Spleen (tissue), 11 donors: ENCODE results near the gene TMEM54. TPM values are rescaled to one million over a fixed set of nuclear protein-coding genes. Genes with fewer than 3 reads are reported as not detected.

Experiments
- DNase-seq: peaks from one replicate; pipeline ENCODE4 v3.0.0-alpha.2; 2020
- H3K27ac ChIP-seq, 8 donors: fragments of 200-600 bp; sonication (generic) in 7 of 8; 1 replicate in 4 of 8; 2 replicates in 4 of 8; pipeline versions ENCODE4 v1.5.0 to v1.8.0; 2016 to 2021; ENCODE audit warnings: inconsistent platforms in 4 of 8, mild to moderate bottlenecking in 4 of 8, moderate library complexity in 1 of 8
- H3K27me3 ChIP-seq, 7 donors: fragments of 200-600 bp; sonication (generic) in 6 of 7; replicated peaks in 1 of 7; 1 replicate in 4 of 7; 2 replicates in 3 of 7; pipeline versions ENCODE4 v1.5.0 to v1.8.0; 2016 to 2021; ENCODE audit warnings: inconsistent platforms in 3 of 7, mild to moderate bottlenecking in 1 of 7
- H3K36me3 ChIP-seq, 6 donors: fragments of 200-600 bp; sonication (generic) in 5 of 6; 1 replicate in 4 of 6; 2 replicates in 2 of 6; pipeline versions ENCODE4 v1.5.0 to v1.8.0; 2016 to 2021; ENCODE audit warnings: inconsistent platforms in 2 of 6
- H3K4me1 ChIP-seq, 6 donors: fragments of 200-600 bp; sonication (generic) in 5 of 6; 1 replicate in 3 of 6; 2 replicates in 3 of 6; pipeline versions ENCODE4 v1.5.0 to v1.8.0; 2016 to 2021; ENCODE audit warnings: inconsistent platforms in 3 of 6
- H3K4me3 ChIP-seq, 8 donors: fragments of 200-600 bp; sonication (generic) in 7 of 8; 1 replicate in 4 of 8; 2 replicates in 4 of 8; pipeline versions ENCODE4 v1.5.0 to v1.8.0; 2016 to 2021; ENCODE audit warnings: inconsistent platforms in 4 of 8, mild to moderate bottlenecking in 4 of 8, moderate library complexity in 2 of 8
- H3K9me3 ChIP-seq, 8 donors: fragments of 200-600 bp; sonication (generic) in 7 of 8; 1 replicate in 4 of 8; 2 replicates in 4 of 8; pipeline versions ENCODE4 v1.5.0 to v1.8.0; 2016 to 2021; ENCODE audit warnings: inconsistent platforms in 4 of 8
- POLR2A ChIP-seq, 3 donors: fragments of 450-650 bp; IDR thresholded peaks; one replicate each; pipeline ENCODE4 v1.5.1; 2017; ENCODE audit warnings: antibody characterized with exemption in 3 of 3, mild to moderate bottlenecking in 1 of 3
- POLR2AphosphoS5 ChIP-seq, 3 donors: sonication (generic); formaldehyde crosslinking; IDR thresholded peaks; one replicate each; pipeline ENCODE4 v1.5.1; 2017; ENCODE audit warnings: antibody characterized with exemption in 3 of 3
- WGBS, 5 donors: extraction: QIAGEN DNeasy Blood & Tissue Kit in 3 of 5; methylation state at CpG; one replicate each; pipeline versions ENCODE4 v1.1.5 to v1.1.7; 2013 to 2018; 5-methylcytosine and 5-hydroxymethylcytosine counted together
- intact Hi-C: fragments of 100-400 bp; cut with DNase I; formaldehyde crosslinking; loops from one replicate; pipeline ENCODE4 v1.15.0; 2023; ENCODE audit warnings: low total_unique reads
- polyA plus RNA-seq, 3 donors: library from polyadenylated mRNA; stranded (reverse); fragments of 200-250 nt; gene quantifications; one replicate each; pipeline ENCODE4 v1.2.1, GENCODE V29; 2013
- total RNA-seq, 7 donors: library from RNA; depleted of rRNA in 3 of 7; stranded (reverse); fragments of >200 nt in 3 of 7; fragmentation: NEBNext Ultra II Directional in 4 of 7; extraction: Animal tissue kit (Norgen Biotek cat#: 25700) in 4 of 7; gene quantifications; one replicate each; pipeline versions ENCODE4 v1.1.0 to v1.2.1, GENCODE V29; 2016 to 2021
- TF ChIP-seq, protein P1 (sequence below), 11 experiments: fragments of 200-600 bp in 7 of 11; fragments of 450-650 bp in 4 of 11; sonication (generic) in 4 of 11; IDR thresholded peaks in 8 of 11; conservative IDR thresholded peaks in 3 of 11; 1 replicate in 7 of 11; 2 replicates in 4 of 11; pipeline versions ENCODE4 v1.4.0 to v1.8.0; 2016 to 2021; ENCODE audit warnings: antibody characterized with exemption in 11 of 11, inconsistent platforms in 4 of 11, mild to moderate bottlenecking in 1 of 11
- donor health status: healthy with polysubstance abuse.
- donor health status: DM: no; HTN: no; CAD: no; lungs with moderate emphysema.
- donor health status: DM: no; HTN: no; CAD: no.
- donor health status: Bipolar disorder and iron deficiency.
- donor health status: healthy.
- donor health status: DM: no; HTN: no; CAD: no.
- donor health status: DM: yes; HTN: yes; CAD: no.

Gene TMEM54
- total and polyA plus RNA-seq, 10 donors: 4.3 to 24.6 (median 11.5) TPM

DNA sequence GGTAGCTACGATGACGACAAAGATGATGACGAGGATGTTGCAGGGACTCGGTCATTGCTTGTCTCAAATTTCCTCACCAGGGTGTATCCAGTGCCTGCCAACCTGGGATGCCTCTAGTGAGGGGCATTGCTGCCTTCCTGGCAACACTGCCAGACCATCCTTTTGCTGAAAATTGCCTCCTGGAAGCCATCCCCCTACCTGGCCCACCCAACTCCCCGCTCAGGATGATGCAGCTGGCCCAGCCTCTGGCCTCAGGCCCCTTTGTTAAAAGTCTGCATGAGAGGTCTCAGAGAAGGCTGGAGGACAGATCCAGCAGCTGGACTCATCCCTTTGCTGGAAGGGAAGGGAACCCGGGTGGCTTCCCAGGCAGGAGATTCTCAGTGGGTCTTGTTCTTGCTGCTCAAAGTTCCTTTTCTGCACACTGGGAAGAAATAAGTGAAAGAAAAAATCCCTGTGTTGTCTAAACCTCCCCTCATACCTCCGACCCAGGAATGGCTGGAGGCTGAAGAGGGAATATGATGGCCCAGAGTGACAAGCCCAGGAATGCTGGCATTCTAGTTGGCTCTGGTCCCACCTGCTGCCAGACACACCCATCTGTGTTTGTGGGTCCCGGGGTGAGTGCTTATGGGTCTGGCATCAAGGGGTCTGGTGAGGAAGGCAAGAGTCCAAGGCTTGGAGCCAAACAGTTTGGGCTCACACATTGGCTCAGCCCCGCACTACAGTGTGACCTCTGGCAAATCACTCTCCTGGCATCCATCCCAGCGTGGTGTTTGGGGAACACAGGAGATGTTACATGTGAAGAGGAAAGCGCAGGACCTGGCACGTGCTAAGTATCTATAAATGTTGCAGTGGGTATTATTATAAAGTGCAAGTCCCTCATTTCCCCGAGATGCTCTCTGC lies 23.7 kb downstream of the TMEM54 start:
- TF ChIP-seq, protein P1, sequence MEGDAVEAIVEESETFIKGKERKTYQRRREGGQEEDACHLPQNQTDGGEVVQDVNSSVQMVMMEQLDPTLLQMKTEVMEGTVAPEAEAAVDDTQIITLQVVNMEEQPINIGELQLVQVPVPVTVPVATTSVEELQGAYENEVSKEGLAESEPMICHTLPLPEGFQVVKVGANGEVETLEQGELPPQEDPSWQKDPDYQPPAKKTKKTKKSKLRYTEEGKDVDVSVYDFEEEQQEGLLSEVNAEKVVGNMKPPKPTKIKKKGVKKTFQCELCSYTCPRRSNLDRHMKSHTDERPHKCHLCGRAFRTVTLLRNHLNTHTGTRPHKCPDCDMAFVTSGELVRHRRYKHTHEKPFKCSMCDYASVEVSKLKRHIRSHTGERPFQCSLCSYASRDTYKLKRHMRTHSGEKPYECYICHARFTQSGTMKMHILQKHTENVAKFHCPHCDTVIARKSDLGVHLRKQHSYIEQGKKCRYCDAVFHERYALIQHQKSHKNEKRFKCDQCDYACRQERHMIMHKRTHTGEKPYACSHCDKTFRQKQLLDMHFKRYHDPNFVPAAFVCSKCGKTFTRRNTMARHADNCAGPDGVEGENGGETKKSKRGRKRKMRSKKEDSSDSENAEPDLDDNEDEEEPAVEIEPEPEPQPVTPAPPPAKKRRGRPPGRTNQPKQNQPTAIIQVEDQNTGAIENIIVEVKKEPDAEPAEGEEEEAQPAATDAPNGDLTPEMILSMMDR (IDR thresholded peaks at IDR 0.05 in 8 of 11, conservative IDR thresholded peaks at IDR 0.05 in 3 of 11): no peak
- TF ChIP-seq POLR2AphosphoS5 (IDR thresholded peaks at IDR 0.05) (no peak), POLR2A (IDR thresholded peaks at IDR 0.05) (no peak)
- peaks cover 0 to 15% (median 8%) of the 10 kb centered on the region in 6 donors for H3K4me1 ChIP-seq
- peak; percentile 49 for DNase-seq
- H3K27ac ChIP-seq: no peak overlapping the region
- intact Hi-C loops: no loop called here
- H3K9me3 ChIP-seq: no peaks in the 10 kb centered on the region
- no peak overlapping the region for H3K4me3 ChIP-seq
- H3K36me3 ChIP-seq: no peaks in the 10 kb centered on the region
- H3K27me3 ChIP-seq: peaks cover 0 to 77% (median 7%) of the 10 kb centered on the region in 7 donors
- WGBS, 5 donors: 80 to 87% (median 85%) methylated on average over 12 to 13 of the region's 13 CpGs

DNA sequence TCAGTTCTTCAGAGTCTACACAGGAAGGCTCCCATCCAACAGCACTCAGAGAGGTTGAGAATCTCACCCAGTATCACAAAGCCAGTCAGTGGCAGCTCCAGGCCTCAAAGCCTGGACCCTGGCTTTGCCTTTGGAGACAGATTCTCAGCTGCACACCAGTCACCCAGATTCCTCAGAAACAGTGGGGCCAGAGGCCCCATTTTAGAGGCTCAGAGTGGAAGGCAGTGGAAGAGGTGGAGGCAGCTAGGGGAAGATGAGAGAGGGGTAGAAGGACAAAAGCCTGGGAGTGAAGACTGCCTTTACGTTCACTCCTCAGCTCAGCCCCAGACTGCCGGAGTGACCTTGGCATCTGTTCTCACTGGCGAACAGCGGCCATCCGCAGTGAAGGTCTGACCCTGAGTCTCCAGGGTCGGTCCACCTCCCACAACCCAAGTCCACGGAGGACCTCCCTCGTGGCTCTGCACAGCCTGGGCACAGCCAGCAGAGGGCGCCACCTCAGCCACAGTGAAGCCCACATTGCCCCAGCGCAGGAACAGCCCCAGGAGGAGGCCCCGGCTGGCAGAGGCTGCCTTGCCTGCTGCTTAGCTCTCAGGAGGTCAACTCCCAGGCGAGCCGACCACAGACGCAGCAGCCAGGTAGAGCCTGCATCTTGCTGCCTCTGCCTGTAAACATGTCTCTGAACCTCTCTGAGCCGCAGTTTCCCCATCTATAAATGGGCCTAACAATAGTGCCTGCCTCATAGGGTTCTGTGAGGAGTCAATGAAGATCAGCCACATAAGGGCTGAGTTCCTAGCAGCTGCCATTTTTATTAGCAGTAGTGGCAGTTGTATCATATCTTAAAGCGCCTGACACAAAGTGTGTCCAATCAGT lies 24.6 kb downstream of the TMEM54 start:
- Histone ChIP-seq H3K27ac (no peak overlapping the region), H3K4me1 (peaks cover 0 to 23% (median 14%) of the 10 kb centered on the region in 6 donors), H3K27me3 (peaks cover 0 to 82% (median 16%) of the 10 kb centered on the region in 7 donors), H3K36me3 (no peaks in the 10 kb centered on the region), H3K4me3 (no peak overlapping the region), H3K9me3 (no peaks in the 10 kb centered on the region)
- no peak for TF ChIP-seq POLR2A (IDR thresholded peaks at IDR 0.05)
- TF ChIP-seq POLR2AphosphoS5 (IDR thresholded peaks at IDR 0.05): peak in 1 of 3 donors; percentile 40
- TF ChIP-seq, protein P1 (IDR thresholded peaks at IDR 0.05 in 8 of 11, conservative IDR thresholded peaks at IDR 0.05 in 3 of 11): peak; percentile 42 to 91 (median 84)
- DNase-seq: peak; percentile 89
- intact Hi-C loops: no loop called here
- WGBS, 5 donors: 26 to 46% (median 27%) methylated on average over 7 to 16 of the region's 16 CpGs

DNA sequence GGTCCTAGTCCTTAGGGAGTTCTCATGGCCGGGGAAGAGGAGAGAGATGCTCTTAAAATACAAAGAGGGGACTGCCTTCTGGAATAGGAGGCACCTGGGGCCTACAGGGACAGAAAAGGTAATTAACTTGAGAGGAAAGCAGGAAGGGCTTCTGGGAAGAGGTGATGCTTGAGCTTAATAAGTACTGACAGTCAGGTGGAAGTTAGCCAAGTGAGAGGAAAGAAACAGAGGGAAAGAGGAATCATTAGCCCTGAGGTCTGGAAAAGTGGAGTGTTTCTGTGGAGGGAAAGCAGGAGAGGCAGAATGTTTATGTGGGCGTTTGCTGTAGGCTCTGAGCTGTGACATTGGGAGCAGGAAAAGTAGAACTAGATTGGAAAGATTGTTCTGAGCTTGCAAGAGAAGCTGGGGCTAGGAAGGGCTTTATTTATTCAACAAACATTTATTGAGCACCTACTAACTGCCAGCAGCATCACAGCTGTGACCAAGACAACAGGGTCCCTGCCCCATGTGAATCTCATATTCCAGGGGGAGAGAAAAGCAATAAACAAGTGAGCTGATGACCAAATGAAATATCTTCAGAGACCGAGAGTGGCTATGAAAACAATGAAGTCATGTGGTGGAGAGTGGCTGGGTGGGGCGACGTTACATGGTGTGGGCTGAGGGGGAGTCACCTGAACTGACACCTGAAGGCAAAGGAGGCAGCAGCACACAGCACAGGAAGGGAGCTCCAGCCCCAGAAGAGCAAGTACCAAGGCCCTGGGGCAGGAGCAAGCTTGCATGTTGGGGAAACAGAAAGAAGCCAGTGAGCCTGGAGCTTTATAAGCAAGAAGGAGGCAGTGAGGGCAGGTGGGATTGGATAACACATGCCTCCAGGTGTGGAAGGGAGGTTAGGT lies 26.1 kb downstream of the TMEM54 start:
- Histone ChIP-seq H3K36me3 (no peaks in the 10 kb centered on the region), H3K27ac (no peak overlapping the region), H3K4me3 (no peak overlapping the region), H3K27me3 (peaks cover 0 to 95% (median 24%) of the 10 kb centered on the region in 7 donors), H3K4me1 (peaks cover 7 to 35% (median 24%) of the 10 kb centered on the region in 6 donors), H3K9me3 (no peaks in the 10 kb centered on the region)
- peak; percentile 41 for DNase-seq
- intact Hi-C loops: loop anchor here (5.0 kb wide), 1 partner anchor 163 kb away; no protein-coding TSS in a partner anchor
- TF ChIP-seq, protein P1 (IDR thresholded peaks at IDR 0.05 in 8 of 11, conservative IDR thresholded peaks at IDR 0.05 in 3 of 11): no peak
- no peak for TF ChIP-seq POLR2AphosphoS5 (IDR thresholded peaks at IDR 0.05)
- no peak for TF ChIP-seq POLR2A (IDR thresholded peaks at IDR 0.05)
- 71 to 83% (median 74%) methylated on average over 5 of the region's 5 CpGs for WGBS, 5 donors
